Jurkat, Clone E6-1 (cell line): ENCODE results near the gene MPL.
A peak's percentile ranks its signal among the peaks of the same experiment; 100 is the strongest.

Experiments used
- DNase-seq: peaks from one replicate; pipeline ENCODE4 v3.0.0-alpha.2; 2011; ENCODE audit warnings: low read depth, low spot score
- H3K4me3 ChIP-seq: 2 replicates; pipeline ENCODE4 v1.5.1; 2011; ENCODE audit warnings: mild to moderate bottlenecking, low read length, control low read depth, moderate library complexity

The MPL gene

GRCh38 chr1:43319288-43319687 is 18.3 kb upstream of the MPL start:
- DNase-seq: no peak
- H3K4me3 ChIP-seq: no peak overlapping the region

GRCh38 chr1:43319766-43320165 is 17.9 kb upstream of the MPL start:
- DNase-seq: no peak

GRCh38 chr1:43321331-43321891 is 16.2 kb upstream of the MPL start:
- no peak for DNase-seq
- H3K4me3 ChIP-seq: no peak overlapping the region

More at GRCh38 chr1:43319766-43320165, 17.9 kb upstream of the MPL start:
- no peak overlapping the region for H3K4me3 ChIP-seq

GRCh38 chr1:43322506-43322905 is 15.1 kb upstream of the MPL start:
- H3K4me3 ChIP-seq: no peak overlapping the region
- no peak for DNase-seq

GRCh38 chr1:43324810-43325209 is 12.8 kb upstream of the MPL start:
- DNase-seq: no peak

GRCh38 chr1:43325381-43325780 is 12.2 kb upstream of the MPL start:
- H3K4me3 ChIP-seq: no peak overlapping the region

More at GRCh38 chr1:43324810-43325209, 12.8 kb upstream of the MPL start:
- H3K4me3 ChIP-seq: no peak overlapping the region

GRCh38 chr1:43327549-43328292 is 9.9 kb upstream of the MPL start:
- DNase-seq: no peak
- H3K4me3 ChIP-seq: no peak overlapping the region

More at GRCh38 chr1:43325381-43325780, 12.2 kb upstream of the MPL start:
- no peak for DNase-seq

- no peak overlapping the region for H3K4me3 ChIP-seq
- DNase-seq: peak; percentile 9
Observed at GRCh38 chr1:43329995-43330751, 7.4 kb upstream of the MPL start.

- DNase-seq: no peak
- no peak overlapping the region for H3K4me3 ChIP-seq
Observed at GRCh38 chr1:43331688-43332087, 5.9 kb upstream of the MPL start.

- no peak overlapping the region for H3K4me3 ChIP-seq
- no peak for DNase-seq
Observed at GRCh38 chr1:43334453-43335205, 3.0 kb upstream of the MPL start.

GRCh38 chr1:43338001-43338400 is 383 bp downstream of the MPL start:
- no peak for DNase-seq
- no peak overlapping the region for H3K4me3 ChIP-seq

GRCh38 chr1:43339584-43340232 is 2.1 kb downstream of the MPL start:
- H3K4me3 ChIP-seq: no peak overlapping the region
- no peak for DNase-seq

GRCh38 chr1:43340559-43340958 is 2.9 kb downstream of the MPL start:
- DNase-seq: no peak

GRCh38 chr1:43344267-43344850 is 6.7 kb downstream of the MPL start:
- no peak for DNase-seq
- H3K4me3 ChIP-seq: no peak overlapping the region

More at GRCh38 chr1:43340559-43340958, 2.9 kb downstream of the MPL start:
- H3K4me3 ChIP-seq: no peak overlapping the region

GRCh38 chr1:43345120-43345519 is 7.5 kb downstream of the MPL start:
- no peak for DNase-seq
- no peak overlapping the region for H3K4me3 ChIP-seq

GRCh38 chr1:43346636-43347035 is 9.0 kb downstream of the MPL start:
- DNase-seq: no peak
- H3K4me3 ChIP-seq: no peak overlapping the region

- DNase-seq: no peak
- no peak overlapping the region for H3K4me3 ChIP-seq
Observed at GRCh38 chr1:43348343-43348808, 10.8 kb downstream of the MPL start.

GRCh38 chr1:43348809-43349593 is 11.4 kb downstream of the MPL start:
- H3K4me3 ChIP-seq: peak overlapping the region; percentile 59
- DNase-seq: no peak
